ENCODE data around the gene GRIN3B. TPM values are rescaled to one million over a fixed set of nuclear protein-coding genes. Genes with fewer than 3 reads are reported as not detected.

GRIN3B gene
- total RNA-seq, 1 donor from 2014 or later: not detected

GRCh38 chr19:1017906-1018305 is 17.7 kb downstream of the GRIN3B start:
- Histone ChIP-seq H3K4me1 (peaks cover 72% of the 10 kb centered on the region), H3K9me3 (no peaks in the 10 kb centered on the region), H3K27ac (peak overlapping the region; percentile 76), H3K36me3 (peaks cover 0 to 2% of the 10 kb centered on the region in 2 donors), H3K4me3 (no peak overlapping the region), H3K27me3 (no peaks in the 10 kb centered on the region)
- no peak for DNase-seq (ENCODE audit: extremely low spot score in 2 of 2)
- TF ChIP-seq, protein P1, sequence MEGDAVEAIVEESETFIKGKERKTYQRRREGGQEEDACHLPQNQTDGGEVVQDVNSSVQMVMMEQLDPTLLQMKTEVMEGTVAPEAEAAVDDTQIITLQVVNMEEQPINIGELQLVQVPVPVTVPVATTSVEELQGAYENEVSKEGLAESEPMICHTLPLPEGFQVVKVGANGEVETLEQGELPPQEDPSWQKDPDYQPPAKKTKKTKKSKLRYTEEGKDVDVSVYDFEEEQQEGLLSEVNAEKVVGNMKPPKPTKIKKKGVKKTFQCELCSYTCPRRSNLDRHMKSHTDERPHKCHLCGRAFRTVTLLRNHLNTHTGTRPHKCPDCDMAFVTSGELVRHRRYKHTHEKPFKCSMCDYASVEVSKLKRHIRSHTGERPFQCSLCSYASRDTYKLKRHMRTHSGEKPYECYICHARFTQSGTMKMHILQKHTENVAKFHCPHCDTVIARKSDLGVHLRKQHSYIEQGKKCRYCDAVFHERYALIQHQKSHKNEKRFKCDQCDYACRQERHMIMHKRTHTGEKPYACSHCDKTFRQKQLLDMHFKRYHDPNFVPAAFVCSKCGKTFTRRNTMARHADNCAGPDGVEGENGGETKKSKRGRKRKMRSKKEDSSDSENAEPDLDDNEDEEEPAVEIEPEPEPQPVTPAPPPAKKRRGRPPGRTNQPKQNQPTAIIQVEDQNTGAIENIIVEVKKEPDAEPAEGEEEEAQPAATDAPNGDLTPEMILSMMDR (IDR thresholded peaks at IDR 0.05): no peak
- TF ChIP-seq POLR2AphosphoS5 (IDR thresholded peaks at IDR 0.05; ENCODE audit: insufficient read depth in 1 of 2, low read depth in 1 of 2) (no peak), POLR2A (IDR thresholded peaks at IDR 0.05) (no peak)
- intact Hi-C loops (cut with DNase I): no loop called here

- Histone ChIP-seq H3K27ac (peak overlapping the region; percentile 76), H3K9me3 (no peaks in the 10 kb centered on the region), H3K4me3 (no peak overlapping the region), H3K4me1 (peaks cover 72% of the 10 kb centered on the region), H3K27me3 (no peaks in the 10 kb centered on the region), H3K36me3 (no peaks in the 10 kb centered on the region)
- no peak for DNase-seq (ENCODE audit: extremely low spot score in 2 of 2)
- intact Hi-C loops (cut with DNase I): no loop called here
- TF ChIP-seq, protein P1 (IDR thresholded peaks at IDR 0.05): no peak
- no peak for TF ChIP-seq POLR2A (IDR thresholded peaks at IDR 0.05)
Observed at GRCh38 chr19:1018393-1018792, 18.2 kb downstream of the GRIN3B start.

- H3K4me1 ChIP-seq: peaks cover 72% of the 10 kb centered on the region
- no peaks in the 10 kb centered on the region for H3K27me3 ChIP-seq
- TF ChIP-seq POLR2A (IDR thresholded peaks at IDR 0.05) (no peak), POLR2AphosphoS5 (IDR thresholded peaks at IDR 0.05; ENCODE audit: insufficient read depth in 1 of 2, low read depth in 1 of 2) (no peak)
- TF ChIP-seq, protein P1 (IDR thresholded peaks at IDR 0.05): no peak
- peak overlapping the region; percentile 86 to 87 for H3K4me3 ChIP-seq
- DNase-seq (ENCODE audit: extremely low spot score in 2 of 2): no peak
- no peaks in the 10 kb centered on the region for H3K36me3 ChIP-seq
- intact Hi-C loops (cut with DNase I): no loop called here
- H3K9me3 ChIP-seq: no peaks in the 10 kb centered on the region
- H3K27ac ChIP-seq: peak overlapping the region; percentile 97
Observed at GRCh38 chr19:1018932-1019615, 18.9 kb downstream of the GRIN3B start.

DNA sequence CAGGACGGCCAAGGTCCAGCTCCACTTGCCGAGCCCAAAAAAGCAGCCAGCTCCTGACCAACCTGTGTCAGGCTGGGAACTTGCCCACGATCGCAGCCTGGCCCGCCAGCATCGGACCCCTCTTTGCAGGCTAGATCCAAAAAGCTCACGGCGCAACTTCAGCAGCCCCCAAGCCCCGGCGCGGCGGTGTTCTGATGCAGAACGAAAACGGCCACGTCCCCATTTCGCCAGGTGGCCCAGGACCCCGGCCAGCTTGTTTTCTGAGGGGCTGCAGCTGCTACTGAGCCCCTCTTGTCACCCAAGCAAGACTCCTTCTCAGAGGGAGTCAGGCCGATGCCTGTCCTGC is 19.4 kb downstream of the GRIN3B start:
- peaks cover 68% of the 10 kb centered on the region for H3K4me1 ChIP-seq

More for the DNA sequence above, 19.4 kb downstream of the GRIN3B start:
- no peaks in the 10 kb centered on the region for H3K36me3 ChIP-seq
- H3K27ac ChIP-seq: peak overlapping the region; percentile 97
- H3K4me3 ChIP-seq: peak overlapping the region; percentile 86 to 87
- no peaks in the 10 kb centered on the region for H3K9me3 ChIP-seq
- TF ChIP-seq POLR2AphosphoS5 (IDR thresholded peaks at IDR 0.05; ENCODE audit: insufficient read depth in 1 of 2, low read depth in 1 of 2) (no peak), POLR2A (IDR thresholded peaks at IDR 0.05) (no peak)
- TF ChIP-seq, protein P1 (IDR thresholded peaks at IDR 0.05): no peak
- no peaks in the 10 kb centered on the region for H3K27me3 ChIP-seq
- DNase-seq (ENCODE audit: extremely low spot score in 2 of 2): no peak
- intact Hi-C loops (cut with DNase I): no loop called here

Measured in vagina (tissue), 2 donors.